HG03432 (cell line): ENCODE measurements around the gene TCP11.

ENCODE experiments used
- ATAC-seq: cut with Tn5 transposase; IDR thresholded peaks from one replicate; pipeline ENCODE4 v1.9.1; 2021; ENCODE audit warnings: mild to moderate bottlenecking, moderate library complexity; ENCODE audit not compliant: unreplicated experiment

The TCP11 gene

GRCh38 chr6:35082733-35083403, 58.3 kb downstream of the TCP11 start:
- no peak for ATAC-seq

DNA sequence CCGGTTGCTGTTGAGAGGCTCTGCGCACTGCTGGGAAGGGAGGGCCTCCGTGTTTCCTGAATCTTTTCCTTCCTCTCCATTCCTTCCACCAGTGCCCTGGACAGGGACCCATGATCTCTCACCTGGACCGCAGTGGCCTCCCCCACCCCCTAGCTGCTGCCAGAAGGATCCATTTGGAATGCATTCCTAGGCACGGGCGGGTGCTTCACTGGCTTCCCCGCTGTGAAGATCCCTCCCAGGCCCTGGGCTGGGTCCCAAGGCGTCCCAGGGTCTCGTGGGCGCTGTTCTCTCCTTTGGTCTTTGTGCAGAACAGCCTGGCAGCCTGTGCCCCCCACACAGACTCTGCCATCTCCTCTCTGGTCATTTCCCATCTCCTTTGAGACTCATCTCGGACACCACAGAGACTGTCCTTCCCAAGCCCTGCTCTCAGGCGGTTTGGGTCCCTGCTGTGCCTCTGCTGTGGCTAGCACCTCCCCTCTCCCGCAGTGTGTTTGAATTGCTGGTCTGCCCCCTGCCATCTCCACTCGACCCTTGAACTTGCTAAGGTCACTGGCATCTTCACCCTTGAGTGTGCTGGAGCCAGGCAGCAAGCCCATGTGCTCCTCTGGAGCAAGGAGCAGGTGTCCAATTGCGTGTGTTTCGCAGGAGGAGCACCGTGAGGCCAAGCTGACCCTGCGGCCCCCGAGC, 59.0 kb downstream of the TCP11 start:
- ATAC-seq: no peak

- no peak for ATAC-seq
Measured at GRCh38 chr6:35081426-35081851, 59.7 kb downstream of the TCP11 start.

- no peak for ATAC-seq
Measured at GRCh38 chr6:35080821-35081425, 60.2 kb downstream of the TCP11 start.

DNA sequence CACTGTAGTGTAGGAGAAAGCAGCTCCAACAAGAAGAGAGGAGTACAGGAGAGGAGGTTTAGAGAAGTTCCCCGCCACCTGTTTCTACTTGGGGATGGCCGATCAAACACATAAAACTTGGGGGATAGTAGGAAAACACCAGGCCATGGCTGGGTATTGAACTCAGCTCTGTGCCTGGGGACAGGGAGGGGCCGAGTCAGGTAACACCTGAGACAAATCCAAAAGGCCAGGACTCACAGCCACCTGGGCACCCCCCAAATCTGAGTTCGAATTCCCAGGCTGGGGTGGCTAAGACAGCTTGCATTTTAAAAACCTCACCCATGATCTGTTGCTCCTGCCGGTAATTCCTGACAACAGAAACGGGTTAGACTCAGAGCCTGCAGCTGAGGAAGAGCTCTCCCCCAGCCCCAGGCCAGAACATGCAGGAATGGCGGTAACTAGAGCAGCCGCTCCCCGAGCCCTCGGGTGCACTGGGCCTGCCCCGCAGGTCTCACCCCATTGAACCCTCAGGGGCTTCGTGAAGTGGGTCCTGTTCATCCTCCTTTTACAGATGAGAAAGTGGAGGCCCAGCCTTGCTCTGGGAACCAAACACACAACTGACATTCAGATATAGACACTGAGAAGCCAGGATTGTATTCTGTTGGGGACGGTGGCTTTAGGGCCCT, 61.0 kb downstream of the TCP11 start:
- no peak for ATAC-seq

DNA sequence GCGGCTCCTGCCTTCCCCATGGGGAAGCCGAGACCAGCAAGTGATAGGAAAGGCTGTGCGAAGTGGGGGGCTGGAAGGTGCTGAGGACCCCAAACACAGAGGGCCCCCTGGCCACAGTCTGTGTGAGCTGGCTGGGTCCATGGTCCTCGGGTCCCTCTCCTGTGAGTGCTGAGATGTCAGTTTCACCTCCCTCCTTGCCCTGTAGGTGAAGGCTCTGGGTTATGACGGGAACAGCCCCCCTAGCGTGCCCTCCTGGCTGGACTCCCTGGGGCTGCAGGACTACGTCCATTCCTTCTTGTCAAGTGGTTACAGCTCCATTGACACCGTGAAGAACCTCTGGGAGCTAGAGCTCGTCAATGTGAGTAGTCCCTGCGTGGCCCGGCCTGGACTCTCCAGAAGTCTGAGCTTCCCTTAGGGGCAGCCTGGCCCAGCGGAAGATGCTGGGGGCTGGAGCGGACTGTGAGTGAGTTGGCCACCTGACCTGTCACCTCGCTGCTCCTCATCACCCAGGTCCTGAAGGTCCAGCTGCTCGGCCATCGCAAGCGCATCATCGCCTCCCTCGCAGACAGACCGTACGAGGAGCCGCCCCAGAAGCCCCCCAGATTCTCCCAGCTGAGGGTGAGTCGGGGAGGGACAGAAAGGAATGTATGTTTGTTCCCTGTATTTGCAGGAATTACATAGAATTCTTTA, 61.7 kb downstream of the TCP11 start:
- ATAC-seq: no peak

DNA sequence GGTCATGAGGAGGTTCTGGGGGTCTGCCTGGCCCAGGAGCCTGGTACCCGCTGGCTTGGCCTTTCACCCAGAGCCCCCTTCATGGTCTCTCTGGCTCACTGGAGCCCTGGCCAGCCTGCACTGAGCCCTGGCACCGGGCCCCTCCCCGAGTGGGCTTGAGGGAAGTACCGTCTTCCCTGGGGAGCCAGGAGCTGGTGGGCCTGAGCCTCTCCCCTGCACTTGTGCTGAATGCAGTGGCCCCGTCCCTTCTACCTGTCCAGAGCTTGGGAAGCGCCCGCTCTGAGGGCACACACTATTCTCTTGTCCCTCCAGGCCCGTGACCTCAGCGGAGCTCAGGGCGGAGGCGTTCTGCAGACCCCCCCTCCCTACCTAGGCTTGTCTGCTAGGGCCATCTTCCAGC, 62.2 kb downstream of the TCP11 start:
- no peak for ATAC-seq

DNA sequence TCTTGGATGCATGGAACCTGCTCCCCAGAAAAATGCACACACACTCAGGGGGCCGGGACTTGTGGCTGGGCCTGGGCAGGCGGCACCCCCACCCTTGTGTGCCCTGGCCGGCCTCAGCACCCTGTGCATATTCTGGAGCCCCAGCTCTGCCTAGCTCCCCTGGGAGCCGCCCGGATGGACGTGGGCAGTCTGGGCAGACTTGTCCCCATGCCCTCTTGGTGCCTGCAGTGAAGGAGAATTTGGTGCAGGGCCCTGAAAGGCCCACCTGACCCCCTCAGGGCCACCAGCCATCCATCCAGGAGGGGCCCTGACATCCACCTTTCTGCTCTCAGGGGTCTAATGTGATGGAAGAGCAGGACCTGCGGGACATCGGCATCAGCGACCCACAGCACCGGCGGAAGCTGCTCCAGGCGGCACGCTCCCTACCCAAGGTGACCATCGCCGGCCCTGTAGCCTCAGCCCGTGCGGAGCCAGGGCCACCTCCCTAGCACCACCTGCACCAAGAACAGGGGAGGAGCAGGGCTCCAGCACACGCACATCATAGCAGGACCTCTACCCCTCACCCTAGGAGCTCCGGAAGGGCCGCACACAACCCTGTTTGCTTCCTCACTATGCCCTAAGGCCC, 62.8 kb downstream of the TCP11 start:
- ATAC-seq: no peak

- no peak for ATAC-seq
Measured at GRCh38 chr6:35077713-35078105, 63.4 kb downstream of the TCP11 start.

DNA sequence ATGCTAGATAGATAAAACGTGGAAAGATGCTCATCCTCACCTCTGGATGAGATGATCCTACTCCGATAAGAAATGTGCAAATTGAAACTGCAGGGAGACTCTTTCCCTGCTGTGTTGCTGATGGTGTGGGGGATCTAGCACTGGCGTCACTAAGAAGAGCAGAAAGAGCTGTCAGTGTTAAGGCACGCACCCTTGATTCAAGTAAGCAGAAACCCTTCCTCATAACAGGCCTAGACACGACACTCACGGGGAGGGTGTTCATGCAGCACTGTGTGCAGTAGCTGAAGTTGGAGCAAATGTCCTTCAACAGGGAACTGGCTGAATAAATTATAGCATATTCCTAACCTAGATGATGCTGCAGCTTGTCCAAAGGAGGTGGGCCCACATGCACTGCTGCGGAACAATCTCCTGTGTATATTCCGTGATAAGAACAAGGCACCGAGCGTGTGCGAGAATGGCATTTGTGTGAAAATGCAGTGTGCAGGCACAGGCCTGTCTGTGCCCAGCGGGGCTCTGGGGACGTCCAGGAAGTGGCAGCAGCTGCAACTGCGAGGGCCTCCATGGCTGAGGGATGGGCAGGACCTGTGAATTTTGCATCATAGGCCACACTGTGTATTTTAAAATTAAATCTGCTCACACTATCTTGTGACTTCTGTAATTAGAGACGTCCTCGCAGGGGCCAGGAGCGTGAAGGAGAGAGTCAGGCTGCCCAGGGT, 64.0 kb downstream of the TCP11 start:
- no peak for ATAC-seq

GRCh38 chr6:35073766-35074471, 67.2 kb downstream of the TCP11 start:
- no peak for ATAC-seq

- no peak for ATAC-seq
Measured at GRCh38 chr6:35073211-35073610, 67.9 kb downstream of the TCP11 start.

- no peak for ATAC-seq
Measured at GRCh38 chr6:35072698-35073055, 68.5 kb downstream of the TCP11 start.

DNA sequence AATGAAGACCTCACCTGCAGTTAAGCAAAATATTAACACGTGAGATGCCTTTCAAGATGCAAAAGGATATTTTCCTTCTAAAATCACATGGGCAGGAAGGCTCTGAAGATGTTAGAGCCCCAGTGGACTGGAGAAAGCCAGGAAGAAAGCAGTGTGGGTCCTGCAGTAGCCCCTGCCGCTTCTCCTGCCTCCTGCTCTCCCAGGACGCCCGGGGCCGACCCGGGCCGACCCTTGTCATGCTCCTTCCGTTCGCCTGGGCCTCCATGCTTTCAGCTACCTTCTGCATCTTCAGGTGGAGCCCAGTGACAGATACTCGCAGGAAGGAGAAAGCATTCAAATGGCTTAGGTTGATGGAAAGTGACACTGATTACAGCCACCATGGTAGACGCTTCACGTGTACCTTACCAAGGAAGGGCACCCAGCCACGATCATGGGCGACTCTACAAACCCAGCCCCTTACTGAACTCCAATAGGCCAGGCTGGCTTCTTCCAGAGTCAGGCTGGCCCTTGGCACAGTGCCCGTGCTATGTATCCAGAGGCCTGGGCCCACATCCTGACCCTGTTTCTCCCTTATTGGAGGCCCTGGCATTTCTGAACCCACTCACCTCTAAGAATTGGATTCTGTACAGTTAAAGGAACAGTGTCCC, 69.0 kb downstream of the TCP11 start:
- no peak for ATAC-seq

DNA sequence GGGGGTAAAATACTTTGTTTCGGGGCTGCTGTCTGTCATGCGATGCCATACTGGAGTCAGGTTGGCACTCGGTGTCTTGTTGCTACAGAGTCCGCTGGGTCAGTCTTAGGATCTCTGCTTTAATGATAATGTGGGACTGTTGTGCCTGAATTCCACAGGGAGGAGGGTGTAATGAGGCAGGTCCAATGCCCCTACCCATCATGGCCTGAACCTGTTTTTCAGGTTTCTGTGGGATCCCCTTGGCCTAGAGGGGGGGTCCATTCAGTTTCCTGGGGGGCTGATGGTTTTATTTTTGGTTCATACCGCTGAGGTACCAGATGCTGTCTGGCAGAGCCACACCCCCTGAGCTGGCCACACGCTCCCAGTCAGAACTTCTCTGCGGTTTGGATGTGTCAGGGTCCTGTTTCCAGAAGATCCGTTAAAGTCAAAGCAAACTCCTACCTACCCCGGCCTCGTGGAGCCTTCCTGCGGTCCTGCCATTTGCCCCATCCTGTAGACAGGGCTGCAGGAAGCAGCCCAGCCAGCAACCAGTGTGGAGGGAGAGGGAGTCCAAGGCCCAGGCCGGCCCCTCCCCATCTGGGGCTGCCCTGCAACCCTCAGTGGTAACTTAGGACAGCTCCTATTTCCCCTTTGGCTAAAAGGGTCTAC, 69.7 kb downstream of the TCP11 start:
- no peak for ATAC-seq

- no peak for ATAC-seq
Measured at GRCh38 chr6:35070111-35070510, 71.0 kb downstream of the TCP11 start.

DNA sequence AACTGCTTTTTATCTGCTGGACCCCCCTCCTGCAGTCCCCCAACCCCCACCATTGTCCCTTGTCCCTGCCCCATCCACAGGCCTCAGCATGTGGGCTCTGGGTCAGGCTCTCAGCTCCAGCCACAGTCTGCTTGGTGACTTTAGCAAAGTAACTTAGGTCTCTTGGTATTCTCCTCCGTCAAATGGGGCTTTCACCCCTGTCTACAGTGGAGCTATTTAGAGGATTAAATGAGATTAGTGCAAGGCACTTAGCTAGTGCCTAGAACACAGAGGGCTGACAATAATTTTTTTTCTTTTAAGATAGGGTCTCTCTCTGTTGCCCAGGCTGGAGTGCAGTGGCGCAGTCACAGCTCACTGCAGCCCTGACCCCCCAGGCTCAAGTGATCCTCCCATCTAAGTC, 71.9 kb downstream of the TCP11 start:
- ATAC-seq: no peak

DNA sequence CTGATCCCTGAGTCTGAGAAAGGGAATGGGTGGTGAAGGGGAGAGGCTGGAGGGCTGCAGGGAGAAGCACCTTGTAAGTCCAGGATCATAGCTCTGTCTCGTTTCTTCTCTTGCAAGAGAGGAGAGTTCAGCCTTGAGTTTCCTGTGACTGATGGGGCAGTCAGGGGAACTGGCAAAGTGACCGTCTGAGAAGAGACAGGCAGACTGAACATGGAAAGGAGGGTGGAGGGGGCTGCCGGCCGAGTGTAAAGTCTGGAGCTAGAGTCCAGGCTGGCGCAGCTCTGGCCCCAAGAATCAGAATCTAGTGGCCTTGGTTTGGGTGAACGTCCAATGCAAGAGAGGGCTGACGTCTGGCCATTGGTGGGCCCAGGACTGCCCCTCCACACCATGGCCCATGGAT, 72.5 kb downstream of the TCP11 start:
- ATAC-seq: no peak

DNA sequence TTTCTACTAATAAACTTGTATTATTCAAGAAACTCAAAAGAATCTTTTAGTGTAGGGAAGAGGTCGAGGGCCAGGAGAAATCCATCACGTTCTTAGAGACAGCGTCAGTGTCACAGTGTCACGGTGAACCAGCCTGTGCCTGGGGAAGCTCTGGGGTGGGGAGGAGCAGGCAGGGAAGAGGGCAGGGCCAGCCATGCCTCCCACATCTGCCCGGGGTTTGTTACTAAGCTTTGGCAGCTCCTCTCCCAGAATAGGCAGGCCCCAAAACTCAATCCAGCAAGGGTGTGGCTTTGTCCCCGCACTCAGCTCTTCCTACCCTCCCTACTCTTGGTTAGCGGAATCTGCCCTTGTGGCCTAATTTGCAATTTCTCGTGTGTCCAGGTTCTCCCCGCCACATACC, 72.9 kb downstream of the TCP11 start:
- no peak for ATAC-seq
